Left cardiac atrium (tissue), 4 donors: ENCODE data around the gene FAM210A. TPM values are rescaled to one million over a fixed set of nuclear protein-coding genes. Genes with fewer than 3 reads are reported as not detected.

Experiments
- ATAC-seq, 2 donors: fragments of 200-7000 bp; cut with Tn5 transposase; one replicate each; pipeline ENCODE4 v1.9.1; 2020; ENCODE audit warnings: mild to moderate bottlenecking in 2 of 2, moderate library complexity in 2 of 2
- DNase-seq: peaks from one replicate; pipeline ENCODE4 v3.0.0-alpha.2; 2020
- intact Hi-C, 2 donors: fragments of 100-400 bp; cut with DNase I; formaldehyde crosslinking; loops; one replicate each; pipeline versions ENCODE4 v1.14.1 to v1.15.1; 2022 to 2023
- total RNA-seq, 2 donors: library from RNA; stranded (reverse); fragmentation: NEBNext Ultra II Directional; extraction: Animal tissue kit (Norgen Biotek cat#: 25700); gene quantifications; one replicate each; pipeline ENCODE4 v1.2.1, GENCODE V29; 2021
- donor health status: DM: no; HTN: yes; CAD: no.
- donor health status: DM: no; HTN: yes; CAD: no; lungs with severe emphysema.
- donor health status: DM: yes; HTN: yes; CAD: no.
- donor health status: Dilated cardiomyopathy.

Gene FAM210A
- total RNA-seq, 2 donors from 2014 or later, result 39.7 to 58.4 TPM

GRCh38 chr18:13615432-13615861 is 110.9 kb downstream of the FAM210A start:
- intact Hi-C loops, result loop anchor here in 1 of 2 donors (10.0 kb wide), 1 partner anchor 109 kb away; the partner anchor contains the start of genes FAM210A and RNMT
- DNase-seq (no peak), ATAC-seq (peak; percentile 39 to 60)

- ATAC-seq, result peak in 1 of 2 donors; percentile 43
- DNase-seq, result peak; percentile 68
- intact Hi-C loops, result loop anchor here in 1 of 2 donors (5.0 to 10.0 kb wide), 2 partner anchors 110 to 397 kb away; partner anchors contain the start of genes FAM210A, LDLRAD4 and RNMT
Observed at GRCh38 chr18:13614641-13615288, 111.6 kb downstream of the FAM210A start.

DNA sequence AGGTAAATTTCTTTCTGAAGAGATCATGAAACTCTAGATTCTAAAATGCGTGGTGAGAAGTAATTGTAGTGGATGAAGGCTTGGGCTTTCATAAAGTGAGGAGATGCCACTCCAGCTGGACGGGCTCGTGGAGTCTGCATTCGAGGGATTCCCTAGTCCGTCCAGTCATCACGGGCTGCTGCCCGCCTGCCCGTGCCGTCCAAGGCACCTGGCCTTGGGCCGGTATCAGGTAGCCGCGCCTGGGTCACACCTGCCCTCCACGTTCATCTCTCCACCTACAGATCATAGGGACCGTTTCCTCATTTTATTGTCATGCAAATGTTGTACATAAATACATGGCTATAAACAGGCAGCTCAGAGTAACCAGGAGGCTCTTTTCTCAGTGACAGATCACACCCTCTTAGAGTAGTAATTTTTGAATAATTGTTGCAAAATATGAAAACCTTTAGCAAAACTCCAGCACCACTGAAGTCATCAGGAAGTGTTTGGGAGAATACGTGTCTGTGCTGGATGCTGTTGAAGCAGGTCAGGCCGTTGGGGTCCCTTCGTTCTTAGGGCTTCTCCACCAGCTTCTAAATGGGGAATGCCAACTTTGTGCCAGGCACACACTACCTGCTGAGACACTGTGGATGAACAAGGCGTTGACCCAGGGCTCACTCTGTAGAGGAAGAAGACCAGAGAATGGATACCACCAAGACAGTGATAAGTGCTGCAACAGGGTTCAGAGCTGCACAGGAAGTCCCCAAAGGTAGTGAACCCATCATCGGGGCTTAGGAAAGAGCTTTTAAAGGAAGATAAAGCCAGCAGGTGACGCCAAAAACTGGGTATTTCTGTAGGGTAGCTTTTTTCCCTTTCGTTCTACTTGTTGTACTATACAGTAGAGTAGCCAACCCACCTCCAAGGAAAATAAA is 112.5 kb downstream of the FAM210A start:
- intact Hi-C loops, result loop anchor here in 1 of 2 donors (5.0 to 10.0 kb wide), 2 partner anchors 111 to 397 kb away; partner anchors contain the start of genes FAM210A, LDLRAD4 and RNMT
- DNase-seq, result no peak
- no peak for ATAC-seq

Other genes starting within 250 kb of the FAM210A start
- 10 to 100 TPM; 21.9 to 39.1 TPM for gene RNMT, start 115 bp upstream of the FAM210A start, total RNA-seq
- gene MC5R, start 97.6 kb upstream of the FAM210A start, total RNA-seq, result not detected
- gene MC2R, start 189.0 kb upstream of the FAM210A start, total RNA-seq, result not detected